Measurements from ENCODE around the gene CPLANE2. TPM values are rescaled to one million over a fixed set of nuclear protein-coding genes. Genes with fewer than 3 reads are reported as not detected.
A peak's percentile ranks its signal among the peaks of the same experiment; 100 is the strongest.

CPLANE2 gene
- total RNA-seq, 1 experiment from 2014 or later: 6.3 TPM

GRCh38 chr1:16226490-16227179 lies 10.3 kb downstream of the CPLANE2 start:
- Histone ChIP-seq H2BK12ac (ENCODE audit: insufficient read length, low read depth, low read length) (no peak overlapping the region), H3K9ac (ENCODE audit: extremely low read depth, insufficient read length, low read length) (peak overlapping the region; percentile 6), H3K4ac (ENCODE audit: low read depth, low read length) (no peak overlapping the region), H2BK20ac (ENCODE audit: low read depth, low read length, poor library complexity, severe bottlenecking) (no peak overlapping the region), H4K91ac (ENCODE audit: insufficient read length, low read depth, low read length) (no peak overlapping the region), H3K9me3 (ENCODE audit: control insufficient read depth, low read depth, low read length) (no peaks in the 10 kb centered on the region), H3K56ac (ENCODE audit: insufficient read length, low read depth, low read length) (no peak overlapping the region), H3K27me3 (ENCODE audit: insufficient read depth, low read length) (peaks cover 19% of the 10 kb centered on the region; the same call in 1 of the 2 replicates), H3K18ac (ENCODE audit: insufficient read length, low read depth, low read length) (no peak overlapping the region), H2BK5ac (ENCODE audit: insufficient read length, low read length) (no peak overlapping the region), H4K20me1 (ENCODE audit: control insufficient read depth, insufficient read depth, insufficient read length) (peaks cover 4% of the 10 kb centered on the region), H3K79me1 (ENCODE audit: insufficient read depth, low read depth, low read length, poor library complexity, severe bottlenecking) (no peaks in the 10 kb centered on the region), H3K23me2 (ENCODE audit: insufficient read length, low read depth, low read length, poor library complexity, severe bottlenecking) (peaks cover 9% of the 10 kb centered on the region), H2BK120ac (ENCODE audit: low read depth, low read length, poor library complexity, severe bottlenecking) (no peak overlapping the region), H3K14ac (ENCODE audit: insufficient read depth, low read length) (no peak overlapping the region), H2AK5ac (ENCODE audit: insufficient read length, low read length) (no peak overlapping the region), H3K79me2 (ENCODE audit: insufficient read depth, low read length) (no peaks in the 10 kb centered on the region), H3K4me2 (ENCODE audit: insufficient read depth, insufficient read length, low read length) (peak overlapping the region; percentile 65), H2BK15ac (ENCODE audit: low read depth, low read length) (no peak overlapping the region), H3T11ph (ENCODE audit: low read length) (no peak overlapping the region), H4K5ac (ENCODE audit: insufficient read length, low read depth, low read length) (no peak overlapping the region), H2AFZ (ENCODE audit: low read length) (no peak overlapping the region), H4K8ac (replicated peaks; ENCODE audit: insufficient read length, low read depth, low read length) (no peak overlapping the region), H3K4me1 (ENCODE audit: insufficient read depth, low read length) (no peaks in the 10 kb centered on the region), H3K27ac (ENCODE audit: insufficient read length, low read depth, low read length) (no peak overlapping the region), H3K23ac (ENCODE audit: insufficient read length, low read depth, low read length) (no peak overlapping the region)
- no peaks in the 10 kb centered on the region for H3K36me3 Mint-ChIP-seq (ENCODE audit: insufficient read depth in 1 of 3, low read depth in 3 of 3)
- peaks cover 20 to 23% of the 10 kb centered on the region in 2 experiments for H3K4me1 Mint-ChIP-seq
- peak overlapping the region in 1 of 3 experiments; percentile 44; a peak in 1 of 7 replicates for H3K27ac Mint-ChIP-seq
- peak; percentile 93 for DNase-seq
- no peaks in the 10 kb centered on the region; a peak in 2 of 5 replicates for H3K9me3 Mint-ChIP-seq
- no CpG with 5 or more reads among the region's 46 CpGs for WGBS (ENCODE audit: extremely low coverage, insufficient read length, low lambda C conversion rate)
- H3K4me3 Mint-ChIP-seq: peak overlapping the region; percentile 69 to 83
- peaks cover 70% of the 10 kb centered on the region for H3K27me3 Mint-ChIP-seq (ENCODE audit: low read depth)
- no peak for TF ChIP-seq CTCF (conservative IDR thresholded peaks at IDR 0.05)

All from H9 (cell line).